Hematopoietic multipotent progenitor cell treated with erythropoietin and hydrocortisone succinate and interleukin-3 and kit ligand, for 8 days (in vitro differentiated cells): ENCODE measurements around the gene NDST4.

Experiments used
- DNase-seq: peaks from one replicate; pipeline ENCODE4 v3.0.0-alpha.2; 2015

The NDST4 gene

DNA sequence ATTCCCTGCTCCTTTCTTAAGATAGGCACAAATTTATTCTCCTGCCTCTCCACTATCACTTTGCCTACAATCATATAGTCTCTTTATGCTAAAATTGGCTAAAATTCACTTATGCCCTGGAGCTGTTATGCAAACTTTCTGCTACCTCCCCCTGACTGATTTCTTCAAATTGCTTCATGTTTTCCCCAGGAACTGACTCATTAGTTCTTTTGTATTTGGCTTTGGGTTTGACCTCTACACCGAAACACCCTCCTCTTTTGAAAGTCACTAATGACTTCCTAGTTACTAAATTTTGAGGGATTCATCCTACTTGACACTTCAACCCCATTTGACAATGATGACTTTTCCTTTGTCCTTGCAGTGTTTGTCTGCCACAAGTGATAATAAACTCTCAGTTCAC, 222.6 kb downstream of the NDST4 start:
- no peak for DNase-seq

DNA sequence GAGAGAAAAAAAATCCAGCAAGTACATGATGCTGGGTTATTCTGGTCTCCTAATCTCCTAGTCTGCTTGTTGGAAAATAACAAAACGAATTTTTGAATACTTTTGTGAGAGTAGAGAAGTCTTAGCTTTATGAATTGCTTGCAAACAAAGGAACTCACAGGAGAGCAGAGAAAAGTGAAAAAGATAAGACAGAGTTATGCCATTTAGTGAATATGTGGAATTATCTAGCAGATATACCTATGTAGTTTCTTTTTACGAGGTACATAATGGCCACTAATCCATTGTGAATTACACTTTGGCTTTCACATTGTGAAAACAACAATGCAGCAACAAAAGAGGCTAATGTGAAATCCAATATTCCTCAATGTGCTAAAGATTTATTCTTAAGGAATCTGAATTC, 226.7 kb downstream of the NDST4 start:
- DNase-seq = no peak

DNA sequence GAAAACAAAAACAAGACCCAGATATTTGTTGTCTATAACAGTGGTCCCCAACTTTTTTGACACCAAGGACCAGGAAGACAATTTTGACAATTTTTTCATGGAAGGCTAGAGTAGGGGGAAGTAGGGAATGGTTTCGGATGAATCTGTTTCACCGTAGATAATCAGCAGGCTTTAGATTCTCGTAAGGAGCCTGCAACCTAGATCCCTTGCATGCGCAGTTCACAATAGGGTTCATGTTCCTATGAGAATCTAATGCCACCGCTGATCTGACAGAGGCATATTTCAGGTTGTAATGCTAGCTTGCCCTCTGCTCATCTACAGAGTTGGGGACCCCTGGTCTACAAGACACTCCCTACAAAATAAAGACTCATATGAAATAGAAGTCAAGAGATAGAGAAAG, 229.8 kb downstream of the NDST4 start:
- no peak for DNase-seq

DNA sequence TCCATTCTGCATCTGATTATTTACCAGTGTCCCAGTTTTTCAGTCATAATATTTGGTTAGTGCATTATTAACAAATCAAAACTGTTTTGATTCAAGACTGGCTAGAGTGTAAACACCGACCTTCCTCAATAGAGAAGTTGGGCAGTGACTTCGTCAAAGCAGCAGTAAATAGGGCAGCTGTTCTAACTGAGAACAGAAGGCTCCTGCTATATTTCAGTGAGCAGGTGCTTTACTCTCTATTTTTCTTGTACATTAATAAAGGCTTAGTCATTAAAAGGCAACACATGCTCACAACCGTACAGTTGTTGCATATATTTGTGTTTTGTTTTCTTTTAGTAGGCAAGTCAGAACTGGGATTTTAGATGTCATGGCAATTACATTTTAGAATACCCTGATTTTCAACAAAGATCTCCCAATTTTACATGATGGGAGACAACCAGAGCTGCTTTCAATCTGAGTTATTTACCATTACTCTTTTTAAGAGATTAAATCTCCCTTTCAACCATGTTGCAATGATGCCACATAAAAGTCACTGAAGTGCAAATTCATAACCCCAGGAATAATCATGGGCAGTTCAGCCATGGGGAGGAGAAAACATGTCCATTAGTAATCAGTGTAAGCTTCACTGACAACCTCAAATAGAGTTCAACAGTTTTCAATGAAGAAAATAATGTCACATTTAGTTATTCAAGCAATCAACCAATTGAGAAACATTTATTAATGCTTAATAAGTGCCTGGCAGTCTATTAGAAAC, 233.3 kb downstream of the NDST4 start:
- no peak for DNase-seq

DNA sequence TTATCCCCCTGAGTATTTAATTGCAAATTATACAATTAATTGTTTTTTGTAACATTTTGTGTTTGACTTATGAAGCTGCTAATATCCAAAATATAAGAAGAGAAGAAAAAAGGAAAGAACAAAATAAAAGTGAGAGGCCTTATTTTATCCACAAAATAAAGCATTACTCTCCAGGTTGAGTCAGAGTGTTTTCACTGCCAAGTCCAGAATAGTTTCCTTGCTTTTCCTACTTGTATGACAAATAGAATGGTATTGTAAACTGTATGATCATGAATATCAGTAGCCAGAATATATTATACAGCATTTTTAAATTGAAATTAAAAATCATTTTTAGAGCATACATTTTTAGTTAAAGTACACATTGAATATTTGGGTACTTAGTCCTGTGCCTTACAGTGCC, 237.8 kb downstream of the NDST4 start:
- no peak for DNase-seq

DNA sequence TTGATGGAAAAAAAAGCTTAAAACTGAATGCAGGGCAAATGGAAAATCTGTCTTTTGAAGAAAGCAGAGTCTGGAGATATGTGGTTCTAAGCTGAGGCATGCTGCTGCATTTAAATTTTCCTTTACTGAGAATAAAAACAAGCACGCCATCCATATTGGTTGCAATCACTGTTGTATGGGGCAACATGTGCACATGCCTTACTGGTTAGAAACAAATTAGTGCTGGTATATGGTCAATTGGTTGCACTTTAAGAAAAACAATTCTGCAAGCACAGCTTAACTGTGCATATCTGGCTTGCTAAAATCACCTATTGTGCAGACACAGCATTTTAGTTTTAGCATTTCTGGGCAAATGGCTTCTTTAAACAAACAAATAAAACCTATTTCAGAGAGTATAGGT, 239.1 kb downstream of the NDST4 start:
- no peak for DNase-seq

DNA sequence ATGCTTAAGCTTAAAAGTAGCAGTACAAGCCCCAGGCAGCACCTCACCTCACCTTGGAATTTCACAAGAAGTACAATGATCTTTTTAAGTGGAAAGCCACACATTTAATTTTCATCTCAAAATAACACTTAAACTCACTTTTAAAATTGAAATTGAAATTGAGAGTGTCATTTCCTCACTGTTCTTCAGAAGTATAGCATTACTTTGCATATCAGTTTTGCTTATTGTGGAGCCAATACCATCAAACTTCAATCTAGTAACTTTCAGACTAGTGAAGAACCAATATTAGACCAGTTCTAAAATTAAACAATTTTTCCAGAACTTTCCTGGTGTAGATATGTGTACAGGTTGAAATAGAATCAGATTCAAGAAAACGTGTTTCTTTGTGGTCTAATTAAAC, 242.4 kb downstream of the NDST4 start:
- DNase-seq = no peak

DNA sequence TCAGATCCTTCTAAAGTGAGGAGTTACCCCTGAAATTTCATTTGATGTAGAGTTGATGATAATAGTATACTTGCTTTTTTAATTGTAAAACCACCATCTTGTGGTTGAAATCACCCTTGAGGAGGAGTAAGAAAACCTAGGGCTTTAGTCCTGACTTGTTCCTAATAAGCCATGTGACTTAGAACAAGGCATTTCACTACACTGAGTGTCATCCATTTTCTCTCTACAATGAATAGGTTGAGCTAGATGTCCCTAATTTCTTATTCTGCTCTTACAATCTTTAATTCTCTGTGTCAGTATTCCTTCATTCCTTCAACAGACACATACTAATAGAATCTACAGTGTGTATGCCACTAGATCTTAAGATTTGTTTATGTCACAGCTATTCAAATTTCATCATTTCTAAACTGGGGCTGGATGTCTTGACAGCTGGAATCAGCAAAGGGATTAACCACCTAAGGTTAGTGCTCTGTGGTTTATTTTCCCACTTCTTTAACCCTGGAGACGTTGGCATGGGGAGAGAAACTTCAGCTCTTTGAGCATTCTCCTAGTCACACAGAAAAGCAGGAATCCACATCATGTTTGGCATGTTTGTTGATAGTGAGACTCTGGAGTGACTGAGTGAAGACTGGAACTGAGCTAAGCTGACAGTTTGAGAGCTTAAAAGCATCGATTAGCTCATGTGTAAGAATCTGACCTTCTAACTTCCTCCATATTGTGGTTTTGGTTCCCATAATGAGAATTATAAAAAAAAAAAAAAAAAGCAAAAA, 246.3 kb downstream of the NDST4 start:
- no peak for DNase-seq

DNA sequence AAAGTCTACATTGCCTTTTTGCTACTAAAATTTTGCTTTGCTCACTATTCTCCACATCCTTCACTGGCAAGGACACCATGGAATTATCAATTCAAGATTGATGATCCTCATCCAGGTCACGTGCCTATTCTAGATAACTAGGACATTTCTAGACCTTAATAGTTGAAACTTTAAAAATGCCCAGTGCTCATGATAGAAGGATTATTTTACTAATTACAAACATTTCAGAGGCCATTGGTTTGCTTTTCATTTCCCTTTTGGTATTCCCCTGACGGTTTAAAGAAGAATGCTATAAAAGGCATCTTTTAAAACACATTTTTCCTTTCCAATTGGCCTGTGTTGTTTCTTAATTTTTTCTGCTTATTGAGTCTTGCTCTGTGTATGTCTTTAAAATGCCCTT, 249.4 kb downstream of the NDST4 start:
- no peak for DNase-seq

DNA sequence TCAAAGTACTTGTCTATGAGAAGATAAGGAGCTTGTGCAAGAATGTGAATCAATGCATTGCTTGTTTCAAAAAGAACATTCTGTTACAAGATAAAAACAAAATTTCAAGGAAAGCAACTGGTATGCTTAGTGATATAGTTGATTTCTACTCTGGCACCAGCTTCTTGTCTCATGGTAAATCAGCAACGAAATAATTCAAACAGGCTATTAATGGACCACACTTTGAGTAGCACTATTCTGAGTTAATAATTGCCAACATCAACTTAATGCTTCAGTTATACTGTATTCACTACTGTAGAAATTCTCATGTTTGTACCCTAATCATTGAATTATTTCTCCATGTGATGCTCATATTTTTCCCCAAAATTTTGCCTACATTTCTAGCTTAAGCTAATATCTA, 252.6 kb downstream of the NDST4 start:
- no peak for DNase-seq

DNA sequence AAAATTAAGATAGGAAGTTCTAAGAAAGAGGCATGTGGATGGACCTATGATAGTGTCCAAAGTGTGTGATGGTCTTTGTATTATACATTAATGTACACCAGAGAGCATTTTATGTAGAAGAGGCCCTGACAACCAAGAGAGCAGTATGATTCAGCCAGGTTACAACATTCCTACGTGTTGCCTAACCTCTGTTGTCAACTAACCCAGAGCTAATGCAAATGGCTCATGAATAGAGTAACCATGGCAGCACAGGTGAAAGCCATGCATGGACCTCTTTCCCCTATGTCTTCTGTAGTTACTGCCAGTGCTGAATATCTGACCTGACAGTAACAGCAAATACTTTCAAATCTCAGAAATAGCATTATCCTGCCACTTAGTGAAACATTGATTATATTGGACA, 255.6 kb downstream of the NDST4 start:
- no peak for DNase-seq

DNA sequence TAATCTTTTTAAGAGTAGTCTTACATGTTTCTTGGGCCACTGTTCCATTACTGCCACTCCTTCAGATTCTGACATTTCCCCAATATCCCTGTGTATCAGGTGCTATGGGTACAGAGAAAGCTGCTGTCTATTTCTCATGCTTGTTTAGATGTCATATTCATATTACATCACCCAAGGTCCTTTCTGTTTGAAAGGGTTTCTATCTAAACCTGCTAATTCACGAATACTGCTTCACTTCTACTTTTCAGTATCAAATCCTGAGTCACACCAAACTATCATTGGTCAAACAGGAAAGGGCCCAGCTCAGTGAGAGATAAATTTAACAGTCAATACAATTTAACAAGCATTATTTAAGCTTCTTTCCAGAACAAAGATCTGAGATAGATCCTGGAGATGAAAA, 273.4 kb downstream of the NDST4 start:
- no peak for DNase-seq

DNA sequence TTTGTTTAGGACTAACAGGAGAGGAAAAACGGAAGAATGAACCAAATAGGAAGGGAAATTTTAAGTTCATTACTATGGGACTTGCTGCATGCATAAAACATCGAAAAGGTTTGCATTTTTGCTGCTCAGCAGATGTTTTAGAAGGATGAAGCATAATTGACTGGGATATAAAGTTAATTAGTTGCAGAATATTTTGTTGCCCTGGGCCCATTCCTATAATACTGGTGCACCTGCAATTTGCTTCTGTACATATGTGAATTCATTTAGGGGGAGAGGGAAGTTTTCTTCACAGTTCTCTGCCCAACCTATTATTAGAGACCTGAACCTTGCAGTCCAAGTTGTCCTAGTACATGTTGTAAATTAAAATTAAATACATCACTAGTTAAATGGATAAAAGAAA, 282.8 kb downstream of the NDST4 start:
- no peak for DNase-seq

DNA sequence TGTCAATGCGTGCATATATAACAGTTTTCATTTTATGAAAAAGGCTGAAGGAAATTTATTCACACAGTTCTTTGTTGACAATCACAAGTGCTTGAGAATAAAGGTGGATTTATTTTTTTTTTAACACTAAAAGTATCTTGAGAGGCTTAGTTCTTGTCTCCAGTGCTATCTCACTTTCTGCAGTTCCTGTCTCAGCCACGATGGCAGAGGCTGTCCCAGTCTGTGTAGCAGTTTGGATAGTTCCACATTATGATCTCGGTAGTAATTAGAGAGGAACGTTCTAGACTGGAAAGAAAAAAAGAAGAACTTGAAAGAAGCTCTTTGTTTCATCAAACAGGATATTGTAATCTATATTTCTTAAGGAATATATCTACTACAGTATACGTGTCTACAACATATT, 285.8 kb downstream of the NDST4 start:
- DNase-seq = no peak

DNA sequence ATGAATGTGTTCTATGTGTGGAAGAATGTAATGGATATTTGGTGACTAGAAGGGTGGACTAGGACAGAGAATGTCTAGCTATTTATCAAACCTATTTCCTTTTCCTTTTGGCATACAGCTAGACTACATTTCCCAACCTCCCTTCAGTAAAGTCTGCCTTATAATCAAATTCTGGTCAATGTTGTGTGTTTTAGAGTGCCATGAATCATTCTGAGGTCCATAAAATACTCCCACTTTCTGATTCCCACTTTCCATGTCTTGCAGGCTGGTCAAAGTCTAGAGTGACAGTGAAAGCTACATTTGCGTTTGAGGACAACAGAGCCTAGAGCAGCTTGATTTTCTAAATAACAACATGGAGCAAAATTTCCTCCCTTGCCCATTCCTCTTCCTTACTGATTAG, 297.7 kb downstream of the NDST4 start:
- no peak for DNase-seq

DNA sequence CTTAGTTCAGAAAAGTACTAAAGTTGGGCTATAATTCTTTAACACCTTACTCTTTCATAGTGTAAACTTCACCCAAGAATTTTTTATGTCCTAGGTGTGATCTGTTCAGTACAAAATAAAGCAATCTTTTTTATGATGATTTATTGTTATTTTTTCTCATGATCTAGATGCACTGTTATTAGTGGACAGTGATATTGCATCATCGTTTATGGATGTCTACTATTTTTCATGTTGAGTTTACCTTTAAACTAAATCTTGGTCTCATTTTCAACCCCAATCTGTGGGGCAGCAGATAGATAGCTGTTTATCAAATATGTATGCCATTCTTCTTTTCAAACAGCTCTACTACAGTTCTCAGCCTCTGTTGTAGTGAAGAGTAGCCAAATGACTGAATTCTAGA, 299.5 kb downstream of the NDST4 start:
- DNase-seq = no peak

DNA sequence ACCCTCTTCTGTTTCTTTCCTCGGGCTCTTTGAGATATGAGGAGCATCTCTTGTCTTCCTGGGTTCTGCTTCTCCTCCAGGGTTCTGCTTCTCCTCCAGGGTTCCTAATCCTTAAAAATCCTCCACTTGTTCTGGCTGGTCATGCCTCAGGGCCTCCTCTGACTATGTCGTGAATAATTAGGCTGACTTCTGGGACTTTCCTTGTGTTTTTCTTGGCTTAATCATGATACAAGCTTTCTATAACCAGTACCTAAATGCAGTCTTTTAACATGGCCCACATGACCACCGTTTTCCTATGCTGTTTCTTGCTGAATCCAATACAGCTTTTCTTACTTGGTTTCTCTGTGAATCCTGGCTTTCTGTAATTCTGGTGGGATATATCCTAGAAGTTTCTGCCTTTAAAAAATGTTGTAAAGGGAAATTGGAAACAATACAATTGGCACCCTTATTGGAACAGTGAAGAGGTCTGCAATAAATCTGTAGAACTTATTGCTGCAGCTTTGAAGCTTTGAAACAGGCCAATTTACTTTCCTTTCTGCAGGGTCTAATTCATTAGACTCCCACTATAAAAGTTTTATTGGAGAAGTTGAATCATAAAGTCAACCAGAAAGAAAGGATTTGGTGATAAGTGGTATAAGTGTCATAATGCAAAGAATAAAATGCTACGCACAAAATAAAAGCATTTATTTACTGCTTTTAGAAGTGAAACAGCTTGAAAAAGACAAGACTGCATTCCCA, 301.7 kb downstream of the NDST4 start:
- no peak for DNase-seq

DNA sequence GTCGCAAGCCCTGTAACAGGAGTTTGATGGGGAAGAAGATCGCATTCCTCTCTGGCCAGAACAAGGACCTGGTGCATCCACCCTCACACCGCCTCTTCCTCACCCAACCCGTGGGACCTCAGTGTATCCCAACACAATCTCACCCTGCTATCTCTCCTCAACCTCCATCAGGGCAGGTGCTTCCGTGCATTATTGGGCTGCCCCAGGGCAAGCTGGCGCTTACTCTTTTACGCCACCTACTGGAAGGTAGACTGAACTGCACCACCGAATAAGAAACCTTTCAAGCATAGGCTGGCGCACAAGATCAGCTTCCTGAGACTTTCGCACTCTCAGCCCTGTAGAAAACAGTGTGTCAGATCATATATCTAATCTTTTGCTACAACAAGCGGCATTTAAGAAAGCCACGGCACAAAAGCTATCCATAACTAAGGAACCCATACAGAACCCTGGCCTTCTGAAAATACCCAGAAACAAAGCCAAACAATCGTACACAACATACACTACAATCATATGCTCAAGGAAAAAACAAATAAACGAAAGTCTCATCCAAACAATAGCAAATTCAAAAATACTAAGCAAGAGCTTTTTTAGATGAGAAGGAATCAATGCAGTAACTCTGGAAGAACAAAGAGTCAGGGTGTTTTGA, 305.5 kb downstream of the NDST4 start:
- peak; percentile 51 for DNase-seq

DNA sequence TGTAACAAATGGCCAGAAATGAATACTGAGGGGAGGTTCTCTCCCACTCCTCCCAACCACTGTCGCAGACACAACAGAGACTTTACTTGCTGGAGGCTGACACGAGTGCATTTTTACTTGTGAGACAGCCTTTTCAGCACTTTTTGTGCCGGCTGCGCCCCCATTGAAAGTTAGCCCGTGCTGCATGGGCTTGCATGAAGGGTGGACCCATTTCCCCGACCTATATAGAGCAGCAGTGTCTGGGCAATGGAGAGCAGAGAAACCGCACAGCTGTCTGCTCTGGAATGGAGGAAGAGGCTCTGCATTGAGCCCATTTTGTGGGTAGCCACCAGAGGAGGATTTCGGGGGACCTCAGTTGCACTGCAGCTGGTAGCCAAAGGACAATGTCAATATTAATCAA, 306.1 kb downstream of the NDST4 start:
- no peak for DNase-seq

DNA sequence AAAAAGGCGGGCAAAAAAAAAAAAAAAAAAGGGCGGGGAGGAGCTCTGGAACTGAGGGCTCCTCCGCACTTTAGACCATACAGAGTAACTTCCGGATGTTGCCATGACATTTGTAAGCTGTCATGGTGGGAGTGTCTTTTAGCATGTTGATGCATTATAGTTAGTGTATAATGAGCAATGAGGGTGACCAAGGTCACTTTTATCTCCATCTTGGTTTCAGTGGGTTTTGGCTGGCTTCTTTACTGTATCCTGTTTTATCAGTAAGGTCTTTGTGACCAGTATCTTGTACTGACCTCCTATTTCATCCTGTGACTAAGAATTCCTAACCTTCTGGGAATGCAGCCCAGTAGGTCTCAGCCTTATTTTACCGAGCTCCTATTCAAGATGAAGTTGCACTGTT, 321.4 kb downstream of the NDST4 start:
- no peak for DNase-seq

DNA sequence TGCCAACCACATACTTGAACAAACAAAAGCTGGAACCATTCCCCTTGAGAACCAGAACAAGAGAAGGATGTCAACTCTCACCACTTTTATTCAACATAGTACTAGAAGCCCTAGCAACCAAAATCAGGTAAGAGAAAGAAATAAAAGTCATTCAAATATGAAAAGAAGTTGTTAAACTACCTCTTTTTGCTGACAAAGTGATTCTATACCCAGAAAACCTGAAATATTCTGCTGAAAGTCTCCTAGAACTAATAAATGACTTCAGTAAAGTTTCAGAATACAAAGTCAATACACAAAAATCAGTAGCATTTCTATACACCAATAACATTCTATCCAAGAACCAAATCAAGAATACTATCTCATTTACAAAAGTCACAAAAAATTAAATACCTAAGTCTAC, 327.9 kb downstream of the NDST4 start:
- DNase-seq = no peak

DNA sequence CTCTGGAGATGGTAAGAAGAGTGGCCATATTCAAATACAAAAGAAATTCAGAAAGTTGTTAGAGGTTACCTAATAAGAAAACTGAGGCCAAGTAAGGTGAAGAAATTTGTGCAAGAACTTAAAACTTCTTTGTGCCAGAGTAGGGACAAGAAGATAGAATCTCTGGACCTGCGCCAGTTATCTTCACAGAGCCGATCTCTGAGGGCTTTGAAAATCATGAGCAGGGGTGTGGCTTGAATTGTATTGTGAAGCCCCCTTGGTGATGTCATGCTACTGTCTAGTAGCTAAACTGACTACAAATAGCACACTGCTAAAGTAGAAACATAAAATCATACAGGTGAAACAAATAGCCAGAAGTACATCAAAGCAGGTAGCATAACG, 330.2 kb downstream of the NDST4 start:
- DNase-seq = no peak

DNA sequence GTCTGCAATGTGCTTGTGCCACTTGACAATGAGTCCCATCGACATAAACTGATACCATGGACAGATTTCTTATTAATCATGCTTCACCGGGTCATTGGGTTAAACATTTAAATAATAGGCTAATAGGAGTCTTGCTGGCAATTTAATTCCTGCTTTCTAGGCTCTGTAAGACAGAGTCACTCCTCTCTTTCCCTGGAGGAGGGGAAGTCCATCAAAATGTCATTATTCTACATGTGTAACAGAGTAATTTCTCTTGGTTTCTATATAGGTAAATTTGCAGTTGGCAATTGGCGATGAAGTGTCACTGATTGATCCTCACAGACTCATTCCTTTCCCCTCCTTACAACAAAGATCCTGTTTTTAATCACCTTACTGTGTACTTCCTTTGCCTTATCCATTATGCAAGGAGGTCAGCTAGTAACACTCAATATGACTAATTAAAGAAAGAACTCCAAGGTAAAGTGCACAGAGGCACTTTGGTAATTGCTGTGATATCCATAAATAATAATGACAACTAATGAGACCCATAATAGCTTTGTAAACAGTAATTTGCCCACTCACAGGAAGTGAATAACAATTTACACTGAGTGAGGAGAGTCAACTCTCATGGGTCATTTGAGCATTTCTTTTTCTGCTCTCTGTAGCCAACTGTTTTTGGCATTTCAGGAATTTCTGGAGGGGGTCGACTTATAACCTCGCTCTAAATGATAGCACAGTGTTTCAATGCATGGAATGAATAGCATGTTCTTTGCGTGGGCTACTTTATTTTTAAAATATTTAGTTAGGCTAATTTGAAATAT, 330.8 kb downstream of the NDST4 start:
- DNase-seq = no peak
